Muscle layer of duodenum (tissue), 2 donors: ENCODE measurements around the gene KRTAP10-6.
"Not testable (repeated sequence)": the region's sequence is repeated elsewhere in the genome, so short reads cannot be mapped to it uniquely, and the experiment has no call there.

Source experiments
- H3K27ac ChIP-seq: one replicate; pipeline ENCODE4 v1.7.0; 2013; ENCODE audit warnings: mild to moderate bottlenecking, low read length
- H3K27me3 ChIP-seq: one replicate; pipeline ENCODE4 v1.7.0; 2013; ENCODE audit warnings: low read depth, mild to moderate bottlenecking, control low read depth, low read length
- H3K36me3 ChIP-seq, 2 donors: one replicate each; pipeline ENCODE4 v1.7.0; 2013; ENCODE audit warnings: low read length in 2 of 2, control low read depth in 1 of 2, mild to moderate bottlenecking in 1 of 2; ENCODE audit not compliant: insufficient read depth in 2 of 2, control insufficient read depth in 1 of 2
- H3K4me1 ChIP-seq, 2 donors: one replicate each; pipeline ENCODE4 v1.7.0; 2013; ENCODE audit warnings: low read length in 2 of 2, mild to moderate bottlenecking in 2 of 2, control low read depth in 1 of 2, moderate library complexity in 1 of 2; ENCODE audit not compliant: insufficient read depth in 2 of 2, control insufficient read depth in 1 of 2
- H3K4me3 ChIP-seq, 2 donors: one replicate each; pipeline ENCODE4 v1.7.0; 2013; ENCODE audit warnings: low read length in 2 of 2, low read depth in 1 of 2, mild to moderate bottlenecking in 1 of 2
- H3K9me3 ChIP-seq, 2 donors: one replicate each; pipeline ENCODE4 v1.7.0; 2013; ENCODE audit warnings: low read length in 2 of 2, control low read depth in 1 of 2, mild to moderate bottlenecking in 1 of 2; ENCODE audit not compliant: control insufficient read depth in 1 of 2
- donor health status: healthy.

Gene KRTAP10-6

GRCh38 chr21:44603911-44604310 lies 11.6 kb upstream of the KRTAP10-6 start:
- H3K36me3 ChIP-seq: no peaks in the 10 kb centered on the region
- peaks cover 0 to 10% of the 10 kb centered on the region in 2 donors for H3K9me3 ChIP-seq
- H3K27me3 ChIP-seq: no peaks in the 10 kb centered on the region
- H3K4me3 ChIP-seq: no peak overlapping the region
- no peak overlapping the region for H3K27ac ChIP-seq
- H3K4me1 ChIP-seq: no peaks in the 10 kb centered on the region

- no peaks in the 10 kb centered on the region for H3K27me3 ChIP-seq
- H3K36me3 ChIP-seq: no peaks in the 10 kb centered on the region
- H3K9me3 ChIP-seq: peaks cover 0 to 10% of the 10 kb centered on the region in 2 donors
- H3K4me1 ChIP-seq: no peaks in the 10 kb centered on the region
- no peak overlapping the region for H3K4me3 ChIP-seq
- H3K27ac ChIP-seq: no peak overlapping the region
Observed at GRCh38 chr21:44603109-44603875, 11.0 kb upstream of the KRTAP10-6 start.

- no peaks in the 10 kb centered on the region for H3K36me3 ChIP-seq
- H3K27ac ChIP-seq: no peak overlapping the region
- H3K9me3 ChIP-seq: peaks cover 0 to 10% of the 10 kb centered on the region in 2 donors
- no peak overlapping the region for H3K4me3 ChIP-seq
- H3K4me1 ChIP-seq: no peaks in the 10 kb centered on the region
- H3K27me3 ChIP-seq: no peaks in the 10 kb centered on the region
Observed at GRCh38 chr21:44602463-44602850, 10.2 kb upstream of the KRTAP10-6 start.

GRCh38 chr21:44601596-44602462 lies 9.5 kb upstream of the KRTAP10-6 start:
- peaks cover 0 to 10% of the 10 kb centered on the region in 2 donors for H3K9me3 ChIP-seq

GRCh38 chr21:44601091-44601490 lies 8.8 kb upstream of the KRTAP10-6 start:
- H3K4me3 ChIP-seq, H3K4me1 ChIP-seq, H3K9me3 ChIP-seq, H3K36me3 ChIP-seq, H3K27me3 ChIP-seq, H3K27ac ChIP-seq: not testable (repeated sequence)

More at GRCh38 chr21:44601596-44602462, 9.5 kb upstream of the KRTAP10-6 start:
- H3K4me1 ChIP-seq: no peaks in the 10 kb centered on the region
- H3K4me3 ChIP-seq: no peak overlapping the region
- H3K27me3 ChIP-seq: no peaks in the 10 kb centered on the region
- H3K36me3 ChIP-seq: no peaks in the 10 kb centered on the region
- no peak overlapping the region for H3K27ac ChIP-seq

GRCh38 chr21:44600118-44600978 lies 8.0 kb upstream of the KRTAP10-6 start, which contains the start of gene KRTAP10-7:
Gene KRTAP10-7, plus strand, starts transcription at chr21:44600597. Its CDS starts 25 bp downstream, at chr21:44600622.
- H3K4me1 ChIP-seq, H3K4me3 ChIP-seq, H3K27ac ChIP-seq, H3K27me3 ChIP-seq, H3K36me3 ChIP-seq, H3K9me3 ChIP-seq: not testable (repeated sequence)

- H3K36me3 ChIP-seq: no peaks in the 10 kb centered on the region
- no peak overlapping the region for H3K4me3 ChIP-seq
- no peaks in the 10 kb centered on the region for H3K4me1 ChIP-seq
- H3K27me3 ChIP-seq: no peaks in the 10 kb centered on the region
- H3K27ac ChIP-seq: no peak overlapping the region
- H3K9me3 ChIP-seq: peaks cover 0 to 7% of the 10 kb centered on the region in 2 donors
Observed at GRCh38 chr21:44599264-44600029, 7.1 kb upstream of the KRTAP10-6 start.

GRCh38 chr21:44598061-44598460 lies 5.8 kb upstream of the KRTAP10-6 start:
- Histone ChIP-seq H3K9me3 (peaks cover 0 to 2% of the 10 kb centered on the region in 2 donors), H3K27ac (no peak overlapping the region), H3K4me1 (no peaks in the 10 kb centered on the region), H3K36me3 (no peaks in the 10 kb centered on the region), H3K27me3 (no peaks in the 10 kb centered on the region), H3K4me3 (no peak overlapping the region)

- no peaks in the 10 kb centered on the region for H3K27me3 ChIP-seq
- H3K9me3 ChIP-seq: peaks cover 0 to 2% of the 10 kb centered on the region in 2 donors
- no peaks in the 10 kb centered on the region for H3K36me3 ChIP-seq
- no peaks in the 10 kb centered on the region for H3K4me1 ChIP-seq
- H3K4me3 ChIP-seq: no peak overlapping the region
- H3K27ac ChIP-seq: no peak overlapping the region
Observed at GRCh38 chr21:44596068-44596725, 3.9 kb upstream of the KRTAP10-6 start.

- no peaks in the 10 kb centered on the region for H3K36me3 ChIP-seq
- no peak overlapping the region for H3K4me3 ChIP-seq
- no peak overlapping the region for H3K27ac ChIP-seq
- no peaks in the 10 kb centered on the region for H3K4me1 ChIP-seq
- no peaks in the 10 kb centered on the region for H3K27me3 ChIP-seq
- peaks cover 0 to 2% of the 10 kb centered on the region in 2 donors for H3K9me3 ChIP-seq
Observed at GRCh38 chr21:44595524-44595923, 3.2 kb upstream of the KRTAP10-6 start.
